Thyroid gland (tissue), 4 donors: ENCODE measurements around the gene GRIA4. TPM values are rescaled to one million over a fixed set of nuclear protein-coding genes. Genes with fewer than 3 reads are reported as not detected.

ENCODE experiments used
- DNase-seq, 2 donors: peaks; one replicate each; pipeline ENCODE4 v3.0.0-alpha.2; 2019
- H3K27ac ChIP-seq, 3 donors: fragments of 200-600 bp; sonication (generic); 1 replicate in 2 of 3; 2 replicates in 1 of 3; pipeline ENCODE4 v1.5.1; 2016 to 2019; ENCODE audit warnings: mild to moderate bottlenecking in 1 of 3, moderate library complexity in 1 of 3
- H3K27me3 ChIP-seq: fragments of 200-600 bp; sonication (generic); one replicate; pipeline ENCODE4 v1.5.1; 2019
- H3K36me3 ChIP-seq, 2 donors: fragments of 200-600 bp; sonication (generic); one replicate each; pipeline ENCODE4 v1.5.1; 2016 to 2019
- H3K4me1 ChIP-seq, 2 donors: fragments of 200-600 bp; sonication (generic); one replicate each; pipeline ENCODE4 v1.5.1; 2017 to 2019
- H3K4me3 ChIP-seq, 3 donors: fragments of 200-600 bp; sonication (generic); replicated peaks in 1 of 3; 1 replicate in 2 of 3; 2 replicates in 1 of 3; pipeline ENCODE4 v1.5.1; 2016; ENCODE audit warnings: mild to moderate bottlenecking in 1 of 3
- H3K9me3 ChIP-seq: fragments of 200-600 bp; sonication (generic); one replicate; pipeline ENCODE4 v1.5.1; 2017
- POLR2A ChIP-seq, 2 donors: fragments of 450-650 bp; IDR thresholded peaks; one replicate each; pipeline ENCODE4 v1.6.1; 2017; ENCODE audit warnings: antibody characterized with exemption in 2 of 2, mild to moderate bottlenecking in 2 of 2, moderate library complexity in 1 of 2
- WGBS, 2 donors: methylation state at CpG; one replicate each; pipeline ENCODE4 v1.1.5; 2017; 5-methylcytosine and 5-hydroxymethylcytosine counted together
- intact Hi-C: fragments of 100-400 bp; cut with DNase I; formaldehyde crosslinking; loops from one replicate; pipeline ENCODE4 v1.15.1; 2023
- total RNA-seq, 4 donors: library from RNA; depleted of rRNA; stranded (reverse); fragments of >200 nt; gene quantifications; one replicate each; pipeline ENCODE4 v1.2.3, GENCODE V29; 2016
- TF ChIP-seq, protein P1 (sequence below), 6 experiments: fragments of 200-600 bp in 3 of 6; fragments of 450-650 bp in 3 of 6; sonication (generic) in 3 of 6; IDR thresholded peaks; one replicate each; pipeline ENCODE4 v1.5.1; 2016 to 2019; ENCODE audit warnings: antibody characterized with exemption in 6 of 6, mild to moderate bottlenecking in 2 of 6, inconsistent platforms in 1 of 6, moderate library complexity in 1 of 6

The GRIA4 gene
- total RNA-seq, 4 donors from 2014 or later: 0.11 TPM; not detected in 3

DNA sequence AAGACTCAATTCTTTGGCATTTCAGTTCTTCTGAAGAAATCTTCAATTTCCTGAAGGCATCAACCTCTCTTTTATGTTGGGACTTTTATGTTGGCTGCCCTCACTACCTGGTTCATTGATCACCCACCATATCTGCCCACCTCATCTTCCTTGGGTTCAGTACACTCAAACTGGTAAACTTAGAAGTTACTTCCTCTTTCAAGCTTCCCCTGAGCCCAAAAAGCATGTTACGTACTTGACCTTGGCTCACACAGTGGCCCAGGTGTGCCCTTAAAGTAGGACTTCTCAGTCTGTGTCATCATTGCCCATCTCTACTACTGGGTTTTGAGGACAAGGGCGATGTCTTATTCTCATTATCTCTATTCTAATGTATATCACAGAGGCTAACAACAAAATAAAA, 86.1 kb downstream of the GRIA4 start:
- no peak for TF ChIP-seq POLR2A (IDR thresholded peaks at IDR 0.05)
- TF ChIP-seq, protein P1, sequence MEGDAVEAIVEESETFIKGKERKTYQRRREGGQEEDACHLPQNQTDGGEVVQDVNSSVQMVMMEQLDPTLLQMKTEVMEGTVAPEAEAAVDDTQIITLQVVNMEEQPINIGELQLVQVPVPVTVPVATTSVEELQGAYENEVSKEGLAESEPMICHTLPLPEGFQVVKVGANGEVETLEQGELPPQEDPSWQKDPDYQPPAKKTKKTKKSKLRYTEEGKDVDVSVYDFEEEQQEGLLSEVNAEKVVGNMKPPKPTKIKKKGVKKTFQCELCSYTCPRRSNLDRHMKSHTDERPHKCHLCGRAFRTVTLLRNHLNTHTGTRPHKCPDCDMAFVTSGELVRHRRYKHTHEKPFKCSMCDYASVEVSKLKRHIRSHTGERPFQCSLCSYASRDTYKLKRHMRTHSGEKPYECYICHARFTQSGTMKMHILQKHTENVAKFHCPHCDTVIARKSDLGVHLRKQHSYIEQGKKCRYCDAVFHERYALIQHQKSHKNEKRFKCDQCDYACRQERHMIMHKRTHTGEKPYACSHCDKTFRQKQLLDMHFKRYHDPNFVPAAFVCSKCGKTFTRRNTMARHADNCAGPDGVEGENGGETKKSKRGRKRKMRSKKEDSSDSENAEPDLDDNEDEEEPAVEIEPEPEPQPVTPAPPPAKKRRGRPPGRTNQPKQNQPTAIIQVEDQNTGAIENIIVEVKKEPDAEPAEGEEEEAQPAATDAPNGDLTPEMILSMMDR (IDR thresholded peaks at IDR 0.05): no peak
- Histone ChIP-seq H3K4me1 (no peaks in the 10 kb centered on the region), H3K9me3 (no peaks in the 10 kb centered on the region), H3K27ac (no peak overlapping the region), H3K4me3 (no peak overlapping the region), H3K36me3 (no peaks in the 10 kb centered on the region), H3K27me3 (no peaks in the 10 kb centered on the region)
- intact Hi-C loops: no loop called here
- WGBS, 2 donors: 84 to 94% methylated on average over 2 of the region's 2 CpGs
- DNase-seq: no peak

GRCh38 chr11:105697291-105697690, 87.4 kb downstream of the GRIA4 start:
- no peaks in the 10 kb centered on the region for H3K36me3 ChIP-seq
- 3 to 54% methylated on average over 1 of the region's 1 CpG for WGBS, 2 donors

GRCh38 chr11:105699203-105699602, 89.3 kb downstream of the GRIA4 start:
- H3K4me1 ChIP-seq: no peaks in the 10 kb centered on the region
- no peaks in the 10 kb centered on the region for H3K27me3 ChIP-seq
- no peaks in the 10 kb centered on the region for H3K36me3 ChIP-seq
- DNase-seq: no peak
- no peak overlapping the region for H3K4me3 ChIP-seq
- intact Hi-C loops: no loop called here
- no peak overlapping the region for H3K27ac ChIP-seq
- WGBS, 2 donors: 69 to 77% methylated on average over 3 of the region's 3 CpGs
- TF ChIP-seq, protein P1 (IDR thresholded peaks at IDR 0.05): no peak
- TF ChIP-seq POLR2A (IDR thresholded peaks at IDR 0.05): no peak
- no peaks in the 10 kb centered on the region for H3K9me3 ChIP-seq

More at GRCh38 chr11:105697291-105697690, 87.4 kb downstream of the GRIA4 start:
- no peak for DNase-seq
- intact Hi-C loops: no loop called here
- Histone ChIP-seq H3K27ac (no peak overlapping the region), H3K27me3 (no peaks in the 10 kb centered on the region), H3K9me3 (no peaks in the 10 kb centered on the region), H3K4me3 (no peak overlapping the region), H3K4me1 (no peaks in the 10 kb centered on the region)
- TF ChIP-seq POLR2A (IDR thresholded peaks at IDR 0.05): no peak
- TF ChIP-seq, protein P1 (IDR thresholded peaks at IDR 0.05): no peak

DNA sequence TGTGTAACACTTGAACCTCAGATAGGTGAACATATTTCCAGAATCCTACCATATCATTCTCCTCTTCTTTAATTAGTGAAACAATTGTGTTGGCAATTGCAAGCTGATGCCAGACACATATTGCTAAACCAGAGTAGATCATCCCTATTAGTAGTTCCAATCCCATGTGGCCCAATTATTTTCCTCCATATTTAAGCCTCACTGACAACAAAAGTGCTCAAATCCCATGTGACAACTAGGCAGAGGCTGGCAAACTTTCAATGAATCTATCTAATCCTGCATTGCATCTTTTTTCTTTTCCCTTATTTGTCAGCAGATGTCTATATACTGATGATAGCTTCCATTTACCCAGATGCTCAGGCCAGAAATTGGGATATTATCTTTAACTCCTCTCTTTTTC, 90.4 kb downstream of the GRIA4 start:
- intact Hi-C loops: no loop called here
- no peaks in the 10 kb centered on the region for H3K4me1 ChIP-seq
- DNase-seq: no peak
- no peak overlapping the region for H3K27ac ChIP-seq
- H3K4me3 ChIP-seq: no peak overlapping the region
- no peaks in the 10 kb centered on the region for H3K36me3 ChIP-seq
- no peak for TF ChIP-seq POLR2A (IDR thresholded peaks at IDR 0.05)
- H3K9me3 ChIP-seq: no peaks in the 10 kb centered on the region
- H3K27me3 ChIP-seq: no peaks in the 10 kb centered on the region

GRCh38 chr11:105701098-105701497, 91.2 kb downstream of the GRIA4 start:
- Histone ChIP-seq H3K4me3 (no peak overlapping the region), H3K27ac (no peak overlapping the region), H3K4me1 (no peaks in the 10 kb centered on the region), H3K9me3 (no peaks in the 10 kb centered on the region), H3K27me3 (no peaks in the 10 kb centered on the region), H3K36me3 (no peaks in the 10 kb centered on the region)
- intact Hi-C loops: no loop called here
- TF ChIP-seq, protein P1 (IDR thresholded peaks at IDR 0.05): no peak
- TF ChIP-seq POLR2A (IDR thresholded peaks at IDR 0.05): no peak
- 85 to 86% methylated on average over 3 of the region's 3 CpGs for WGBS, 2 donors
- DNase-seq: no peak
